ENCODE results near the gene ADISSP. TPM values are rescaled to one million over a fixed set of nuclear protein-coding genes. Genes with fewer than 3 reads are reported as not detected.

The ADISSP gene
- total RNA-seq, 1 donor from 2014 or later, result 18.0 TPM

GRCh38 chr20:3801846-3802245 is 34.3 kb upstream of the ADISSP start:
- Mint-ChIP-seq H3K9me3 (ENCODE audit: unreplicated experiment) (no peaks in the 10 kb centered on the region), H3K27me3 (ENCODE audit: unreplicated experiment) (peaks cover 21% of the 10 kb centered on the region), H3K27ac (ENCODE audit: unreplicated experiment) (no peak overlapping the region), H3K4me1 (ENCODE audit: unreplicated experiment) (peaks cover 18% of the 10 kb centered on the region), H3K4me3 (ENCODE audit: unreplicated experiment) (no peak overlapping the region), H3K36me3 (ENCODE audit: low read depth, unreplicated experiment) (peaks cover 25% of the 10 kb centered on the region)
- TF ChIP-seq CTCF (IDR thresholded peaks at IDR 0.05; ENCODE audit: unreplicated experiment), result no peak
- no peak for DNase-seq (ENCODE audit: low spot score)

- H3K27me3 Mint-ChIP-seq (ENCODE audit: unreplicated experiment), result peaks cover 21% of the 10 kb centered on the region
- no peaks in the 10 kb centered on the region for H3K9me3 Mint-ChIP-seq (ENCODE audit: unreplicated experiment)
- peaks cover 25% of the 10 kb centered on the region for H3K36me3 Mint-ChIP-seq (ENCODE audit: low read depth, unreplicated experiment)
- H3K4me3 Mint-ChIP-seq (ENCODE audit: unreplicated experiment), result no peak overlapping the region
- DNase-seq (ENCODE audit: low spot score), result no peak
- TF ChIP-seq CTCF (IDR thresholded peaks at IDR 0.05; ENCODE audit: unreplicated experiment), result no peak
- H3K27ac Mint-ChIP-seq (ENCODE audit: unreplicated experiment), result no peak overlapping the region
- H3K4me1 Mint-ChIP-seq (ENCODE audit: unreplicated experiment), result peaks cover 18% of the 10 kb centered on the region
Observed at GRCh38 chr20:3801299-3801698, 33.7 kb upstream of the ADISSP start.

- peaks cover 18% of the 10 kb centered on the region for H3K4me1 Mint-ChIP-seq (ENCODE audit: unreplicated experiment)
- DNase-seq (ENCODE audit: low spot score), result no peak
- peaks cover 25% of the 10 kb centered on the region for H3K36me3 Mint-ChIP-seq (ENCODE audit: low read depth, unreplicated experiment)
- no peak overlapping the region for H3K27ac Mint-ChIP-seq (ENCODE audit: unreplicated experiment)
- no peaks in the 10 kb centered on the region for H3K9me3 Mint-ChIP-seq (ENCODE audit: unreplicated experiment)
- H3K27me3 Mint-ChIP-seq (ENCODE audit: unreplicated experiment), result peaks cover 21% of the 10 kb centered on the region
- H3K4me3 Mint-ChIP-seq (ENCODE audit: unreplicated experiment), result no peak overlapping the region
- no peak for TF ChIP-seq CTCF (IDR thresholded peaks at IDR 0.05; ENCODE audit: unreplicated experiment)
Observed at GRCh38 chr20:3800878-3801260, 33.3 kb upstream of the ADISSP start.

- Mint-ChIP-seq H3K9me3 (ENCODE audit: unreplicated experiment) (no peaks in the 10 kb centered on the region), H3K27me3 (ENCODE audit: unreplicated experiment) (peaks cover 20% of the 10 kb centered on the region), H3K4me1 (ENCODE audit: unreplicated experiment) (peaks cover 15% of the 10 kb centered on the region), H3K27ac (ENCODE audit: unreplicated experiment) (no peak overlapping the region), H3K4me3 (ENCODE audit: unreplicated experiment) (no peak overlapping the region), H3K36me3 (ENCODE audit: low read depth, unreplicated experiment) (peaks cover 21% of the 10 kb centered on the region)
- DNase-seq (ENCODE audit: low spot score), result no peak
- no peak for TF ChIP-seq CTCF (IDR thresholded peaks at IDR 0.05; ENCODE audit: unreplicated experiment)
Observed at GRCh38 chr20:3800256-3800877, 32.8 kb upstream of the ADISSP start.

GRCh38 chr20:3798908-3799248 is 31.3 kb upstream of the ADISSP start:
- H3K4me3 Mint-ChIP-seq (ENCODE audit: unreplicated experiment), result no peak overlapping the region

More at GRCh38 chr20:3798908-3799248, 31.3 kb upstream of the ADISSP start:
- no peak for TF ChIP-seq CTCF (IDR thresholded peaks at IDR 0.05; ENCODE audit: unreplicated experiment)
- peaks cover 13% of the 10 kb centered on the region for H3K4me1 Mint-ChIP-seq (ENCODE audit: unreplicated experiment)
- H3K27ac Mint-ChIP-seq (ENCODE audit: unreplicated experiment), result no peak overlapping the region
- peaks cover 11% of the 10 kb centered on the region for H3K36me3 Mint-ChIP-seq (ENCODE audit: low read depth, unreplicated experiment)
- H3K27me3 Mint-ChIP-seq (ENCODE audit: unreplicated experiment), result peaks cover 12% of the 10 kb centered on the region
- H3K9me3 Mint-ChIP-seq (ENCODE audit: unreplicated experiment), result no peaks in the 10 kb centered on the region
- no peak for DNase-seq (ENCODE audit: low spot score)
